Bronchial epithelial cell (primary cell): ENCODE measurements around the gene HIGD1A. TPM values are rescaled to one million over a fixed set of nuclear protein-coding genes. Genes with fewer than 3 reads are reported as not detected.

ENCODE experiments used
- DNase-seq: peaks from one replicate; pipeline ENCODE4 v3.0.0-alpha.2; 2010; ENCODE audit warnings: low read depth
- FAIRE-seq: peaks from 2 replicates; lab custom pipeline; 2011; peaks lifted over from hg19 to GRCh38; lab: Jason Lieb, UNC
- H3K27me3 ChIP-seq: 2 replicates; pipeline ENCODE4 v1.5.1; 2011; ENCODE audit warnings: low read length; ENCODE audit not compliant: control insufficient read depth, insufficient read depth
- H3K36me3 ChIP-seq: 2 replicates; pipeline ENCODE4 v1.5.1; 2011; ENCODE audit warnings: low read length; ENCODE audit not compliant: control insufficient read depth, insufficient read depth
- H3K4me3 ChIP-seq: 2 replicates; pipeline ENCODE4 v1.5.1; 2011; ENCODE audit warnings: mild to moderate bottlenecking, low read depth, low read length, control low read depth
- total RNA-seq: library from RNA; depleted of rRNA; stranded (reverse); fragments of >200 nt; gene quantifications from 2 replicates; pipeline ENCODE4 v1.2.1, GENCODE V29; 2014
- TF ChIP-seq, protein P1 (sequence below): IDR thresholded peaks from 2 replicates; pipeline ENCODE4 v1.5.1; 2011; ENCODE audit warnings: mild to moderate bottlenecking, moderate library complexity, low read length, control low read depth, inconsistent platforms; ENCODE audit not compliant: insufficient read depth, severe bottlenecking

Gene HIGD1A
- total RNA-seq, 1 donor from 2014 or later, result 219 TPM

DNA sequence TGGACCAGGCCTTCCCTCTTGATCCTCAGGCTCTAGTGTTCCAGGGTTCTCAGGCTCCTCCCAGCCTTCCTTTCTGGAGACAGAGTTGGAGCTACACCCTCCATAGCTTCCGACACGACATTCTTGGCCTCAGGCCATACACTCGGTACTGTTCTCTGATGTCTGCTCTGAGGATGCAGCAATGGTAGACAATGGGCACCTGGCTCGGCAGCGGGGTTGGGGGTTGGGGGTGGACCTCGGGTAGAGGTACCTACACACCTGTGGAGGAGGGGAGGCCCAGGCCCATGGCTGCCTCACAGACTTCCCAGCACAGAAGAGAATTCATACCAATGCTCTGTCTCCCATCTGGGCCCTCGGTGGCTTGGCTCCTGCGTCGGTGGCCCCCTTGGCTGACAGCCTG is 52.7 kb downstream of the HIGD1A start:
- Histone ChIP-seq H3K27me3 (no peaks in the 10 kb centered on the region), H3K36me3 (no peaks in the 10 kb centered on the region), H3K4me3 (no peak overlapping the region)
- FAIRE-seq, result no peak
- no peak for DNase-seq
- TF ChIP-seq, protein P1, sequence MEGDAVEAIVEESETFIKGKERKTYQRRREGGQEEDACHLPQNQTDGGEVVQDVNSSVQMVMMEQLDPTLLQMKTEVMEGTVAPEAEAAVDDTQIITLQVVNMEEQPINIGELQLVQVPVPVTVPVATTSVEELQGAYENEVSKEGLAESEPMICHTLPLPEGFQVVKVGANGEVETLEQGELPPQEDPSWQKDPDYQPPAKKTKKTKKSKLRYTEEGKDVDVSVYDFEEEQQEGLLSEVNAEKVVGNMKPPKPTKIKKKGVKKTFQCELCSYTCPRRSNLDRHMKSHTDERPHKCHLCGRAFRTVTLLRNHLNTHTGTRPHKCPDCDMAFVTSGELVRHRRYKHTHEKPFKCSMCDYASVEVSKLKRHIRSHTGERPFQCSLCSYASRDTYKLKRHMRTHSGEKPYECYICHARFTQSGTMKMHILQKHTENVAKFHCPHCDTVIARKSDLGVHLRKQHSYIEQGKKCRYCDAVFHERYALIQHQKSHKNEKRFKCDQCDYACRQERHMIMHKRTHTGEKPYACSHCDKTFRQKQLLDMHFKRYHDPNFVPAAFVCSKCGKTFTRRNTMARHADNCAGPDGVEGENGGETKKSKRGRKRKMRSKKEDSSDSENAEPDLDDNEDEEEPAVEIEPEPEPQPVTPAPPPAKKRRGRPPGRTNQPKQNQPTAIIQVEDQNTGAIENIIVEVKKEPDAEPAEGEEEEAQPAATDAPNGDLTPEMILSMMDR, result no peak

DNA sequence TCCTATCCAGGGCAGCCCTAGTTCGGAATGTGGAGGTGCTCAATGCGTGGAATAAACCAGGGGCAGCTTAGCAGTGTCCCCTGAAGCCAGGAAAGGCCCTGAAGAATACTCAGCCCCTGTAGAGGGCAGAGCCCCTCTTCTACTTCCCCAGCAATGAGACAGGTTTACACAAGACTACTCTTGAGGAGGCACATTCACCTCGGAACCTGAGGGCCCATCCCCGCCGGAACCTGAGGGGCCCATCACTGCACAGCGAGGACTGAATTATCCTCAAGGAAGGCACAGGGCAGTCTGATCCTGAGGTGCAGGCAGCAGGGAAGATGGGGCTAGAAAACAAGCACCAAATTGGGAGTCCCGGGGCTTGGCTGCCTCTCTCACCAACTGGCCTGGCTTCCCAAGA is 53.5 kb downstream of the HIGD1A start:
- TF ChIP-seq, protein P1, result no peak
- Histone ChIP-seq H3K36me3 (no peaks in the 10 kb centered on the region), H3K4me3 (no peak overlapping the region), H3K27me3 (no peaks in the 10 kb centered on the region)
- FAIRE-seq, result no peak
- no peak for DNase-seq

DNA sequence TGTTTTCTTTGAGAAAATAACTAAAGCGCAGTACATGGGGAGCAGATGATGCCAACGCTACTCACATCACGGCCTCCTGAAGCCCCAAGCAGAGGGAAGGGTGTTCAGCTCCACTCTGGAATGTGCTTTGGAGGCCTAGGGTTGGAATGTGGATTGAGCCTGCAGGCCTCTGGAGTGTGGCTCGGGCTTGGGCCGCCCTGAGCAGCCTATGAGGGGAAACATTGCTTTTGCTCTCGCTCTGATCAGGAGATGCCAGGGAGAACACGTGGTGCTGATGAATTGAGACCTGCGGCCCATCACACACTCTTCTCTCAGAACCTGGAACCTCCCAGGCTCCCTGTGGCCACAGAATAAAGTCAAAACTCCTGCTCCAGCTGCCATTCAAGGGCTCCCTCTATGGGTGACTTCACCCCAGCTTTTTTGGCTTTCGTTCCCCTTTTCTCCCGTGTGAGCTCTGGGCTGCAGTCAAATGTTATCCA is 54.5 kb downstream of the HIGD1A start:
- H3K36me3 ChIP-seq, result no peaks in the 10 kb centered on the region
- H3K27me3 ChIP-seq, result no peaks in the 10 kb centered on the region
- TF ChIP-seq, protein P1, result peak; percentile 76
- DNase-seq (no peak), FAIRE-seq (no peak)
- H3K4me3 ChIP-seq, result no peak overlapping the region

DNA sequence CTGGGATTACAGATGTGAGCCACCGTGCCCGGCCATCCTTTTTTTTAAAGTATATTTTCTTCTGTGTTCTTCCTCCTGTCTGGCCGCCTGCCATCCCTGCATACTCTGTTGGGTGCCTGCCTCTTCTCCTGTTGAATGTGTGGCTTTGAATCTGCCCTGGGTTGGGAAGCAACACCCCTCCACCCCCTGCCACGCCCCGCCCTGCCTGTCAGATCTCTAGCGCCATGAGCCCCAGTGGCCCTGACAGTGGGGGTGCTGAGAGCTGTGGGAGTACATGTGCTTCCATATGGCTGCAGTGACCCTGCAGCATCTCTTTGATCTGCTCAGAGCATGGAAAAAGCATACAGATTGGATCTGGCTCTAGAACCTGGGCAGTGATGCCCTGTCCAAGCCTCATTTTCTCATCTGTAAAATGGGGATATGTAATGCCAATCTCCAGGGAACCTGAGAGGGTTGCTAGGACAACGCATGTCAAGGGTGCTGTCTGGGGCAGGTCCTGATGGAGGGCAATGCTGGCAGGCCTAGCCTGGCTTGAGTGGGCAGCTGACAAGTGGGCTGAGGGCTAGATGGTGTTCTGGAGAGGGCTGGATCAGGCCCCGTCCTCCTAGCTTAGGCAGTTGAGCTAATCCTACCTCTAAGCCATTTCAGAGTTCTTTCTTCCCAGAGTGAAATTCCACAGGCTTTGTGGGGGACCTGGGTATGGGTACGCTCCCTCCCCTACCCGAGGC is 55.1 kb downstream of the HIGD1A start:
- FAIRE-seq (no peak), DNase-seq (no peak)
- TF ChIP-seq, protein P1, result no peak
- Histone ChIP-seq H3K36me3 (no peaks in the 10 kb centered on the region), H3K4me3 (no peak overlapping the region), H3K27me3 (no peaks in the 10 kb centered on the region)

DNA sequence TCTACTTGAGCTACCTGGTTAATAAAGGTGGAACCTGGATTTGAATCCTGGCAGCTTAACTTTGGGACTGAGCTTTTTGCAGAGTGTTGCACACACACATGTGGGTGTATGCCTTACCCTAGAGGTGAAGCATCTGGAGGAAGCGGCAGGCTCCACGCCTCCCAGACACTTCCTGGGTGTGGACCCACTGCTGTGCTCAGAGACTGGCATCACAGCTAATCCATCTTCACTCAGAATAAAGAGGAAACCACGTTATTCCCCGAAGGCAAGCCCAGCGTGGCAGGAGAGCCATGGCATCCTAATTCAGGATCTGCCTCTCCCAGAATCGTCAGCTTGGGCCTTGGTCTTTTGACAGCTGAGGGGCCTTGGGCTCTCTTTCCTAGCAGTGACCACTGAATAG is 56.7 kb downstream of the HIGD1A start:
- TF ChIP-seq, protein P1, result no peak
- Histone ChIP-seq H3K27me3 (no peaks in the 10 kb centered on the region), H3K36me3 (no peaks in the 10 kb centered on the region), H3K4me3 (no peak overlapping the region)
- DNase-seq, result peak; percentile 14
- peak; percentile 43 for FAIRE-seq
